Activated B cell treated with CpG ODN at 0.5 μM for 24 hours (primary cell): ENCODE measurements around the gene GRIPAP1. TPM values are rescaled to one million over a fixed set of nuclear protein-coding genes. Genes with fewer than 3 reads are reported as not detected.

Experiments used
- ATAC-seq: fragments of 200-7000 bp; cut with Tn5 transposase; one replicate; pipeline ENCODE4 v1.10.0; 2021; ENCODE audit warnings: low read depth, mild to moderate bottlenecking, moderate library complexity
- CTCF ChIA-PET: fragments of 350-600 bp; sonication (Branson Sonifier 250); formaldehyde crosslinking; loops from one replicate; lab custom pipeline; 2021; ENCODE audit warnings: antibody characterized with exemption; lab: Charles Lee
- POLR2A ChIA-PET: fragments of 350-600 bp; sonication (Branson Sonifier 250); formaldehyde crosslinking; loops from one replicate; lab custom pipeline; 2021; ENCODE audit warnings: antibody characterized with exemption; lab: Charles Lee
- DNase-seq: peaks from one replicate; pipeline ENCODE4 v3.0.0; 2022
- H3K27ac Mint-ChIP-seq: one replicate; pipeline ENCODE4 v1.8.0; 2020; ENCODE audit warnings: mixed read lengths
- H3K27me3 Mint-ChIP-seq: one replicate; pipeline ENCODE4 v1.8.0; 2021; ENCODE audit warnings: mixed read lengths
- H3K36me3 Mint-ChIP-seq: one replicate; pipeline ENCODE4 v1.8.0; 2021; ENCODE audit warnings: low read depth, mixed read lengths
- H3K4me1 Mint-ChIP-seq: one replicate; pipeline ENCODE4 v1.8.0; 2021; ENCODE audit warnings: mixed read lengths
- H3K4me3 Mint-ChIP-seq: one replicate; pipeline ENCODE4 v1.8.0; 2020; ENCODE audit warnings: mild to moderate bottlenecking, mixed read lengths
- H3K9me3 Mint-ChIP-seq: one replicate; pipeline ENCODE4 v1.8.0; 2020; ENCODE audit warnings: mixed read lengths
- intact Hi-C: fragments of 100-400 bp; cut with micrococcal nuclease; formaldehyde crosslinking; loops from one replicate; pipeline ENCODE4 v1.15.1; 2024
- total RNA-seq: library from RNA; stranded (reverse); gene quantifications from 2 replicates; pipeline ENCODE4 v1.2.3, GENCODE V29; 2022
- TF ChIP-seq, protein P1 (sequence below): fragments of 200-600 bp; IDR thresholded peaks from one replicate; pipeline ENCODE4 v1.8.0; 2022; ENCODE audit warnings: antibody characterized with exemption, mild to moderate bottlenecking

Gene GRIPAP1
- total RNA-seq, 1 donor from 2014 or later, result 117 TPM

DNA sequence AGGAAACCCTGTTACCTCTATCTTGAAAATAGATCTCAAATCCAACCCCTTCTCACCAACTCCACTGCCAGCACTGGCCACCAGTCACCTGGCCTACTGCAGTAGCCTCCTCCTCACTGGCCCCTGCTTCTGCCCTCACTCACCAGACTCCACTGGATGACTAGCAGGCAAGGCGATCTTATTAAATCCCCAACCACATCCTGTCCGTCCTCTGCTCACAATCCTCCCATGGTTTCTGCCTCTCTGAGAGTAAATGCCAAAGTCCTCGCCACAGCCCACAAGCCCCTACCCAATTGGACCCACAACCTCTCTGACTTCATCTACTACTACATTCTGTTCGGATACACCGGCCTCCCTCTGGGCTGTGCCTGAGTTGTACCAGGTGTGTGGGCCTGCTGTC, 77.8 kb downstream of the GRIPAP1 start:
- peaks cover 46% of the 10 kb centered on the region for H3K4me1 Mint-ChIP-seq
- ATAC-seq (no peak), DNase-seq (no peak)
- peaks cover 47% of the 10 kb centered on the region for H3K36me3 Mint-ChIP-seq
- ChIA-PET POLR2A (interaction anchor here (6.9 kb wide), 1 partner anchor 15 kb away, joined by 93 read pairs; no protein-coding TSS in a partner anchor), CTCF (interaction anchor here (1.2 kb wide), 1 partner anchor 13 kb away, joined by 3 read pairs; no protein-coding TSS in a partner anchor)
- H3K27ac Mint-ChIP-seq, result no peak overlapping the region
- intact Hi-C loops, result no loop called here
- H3K4me3 Mint-ChIP-seq, result no peak overlapping the region
- no peaks in the 10 kb centered on the region for H3K9me3 Mint-ChIP-seq
- TF ChIP-seq, protein P1, sequence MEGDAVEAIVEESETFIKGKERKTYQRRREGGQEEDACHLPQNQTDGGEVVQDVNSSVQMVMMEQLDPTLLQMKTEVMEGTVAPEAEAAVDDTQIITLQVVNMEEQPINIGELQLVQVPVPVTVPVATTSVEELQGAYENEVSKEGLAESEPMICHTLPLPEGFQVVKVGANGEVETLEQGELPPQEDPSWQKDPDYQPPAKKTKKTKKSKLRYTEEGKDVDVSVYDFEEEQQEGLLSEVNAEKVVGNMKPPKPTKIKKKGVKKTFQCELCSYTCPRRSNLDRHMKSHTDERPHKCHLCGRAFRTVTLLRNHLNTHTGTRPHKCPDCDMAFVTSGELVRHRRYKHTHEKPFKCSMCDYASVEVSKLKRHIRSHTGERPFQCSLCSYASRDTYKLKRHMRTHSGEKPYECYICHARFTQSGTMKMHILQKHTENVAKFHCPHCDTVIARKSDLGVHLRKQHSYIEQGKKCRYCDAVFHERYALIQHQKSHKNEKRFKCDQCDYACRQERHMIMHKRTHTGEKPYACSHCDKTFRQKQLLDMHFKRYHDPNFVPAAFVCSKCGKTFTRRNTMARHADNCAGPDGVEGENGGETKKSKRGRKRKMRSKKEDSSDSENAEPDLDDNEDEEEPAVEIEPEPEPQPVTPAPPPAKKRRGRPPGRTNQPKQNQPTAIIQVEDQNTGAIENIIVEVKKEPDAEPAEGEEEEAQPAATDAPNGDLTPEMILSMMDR, result no peak
- no peaks in the 10 kb centered on the region for H3K27me3 Mint-ChIP-seq

DNA sequence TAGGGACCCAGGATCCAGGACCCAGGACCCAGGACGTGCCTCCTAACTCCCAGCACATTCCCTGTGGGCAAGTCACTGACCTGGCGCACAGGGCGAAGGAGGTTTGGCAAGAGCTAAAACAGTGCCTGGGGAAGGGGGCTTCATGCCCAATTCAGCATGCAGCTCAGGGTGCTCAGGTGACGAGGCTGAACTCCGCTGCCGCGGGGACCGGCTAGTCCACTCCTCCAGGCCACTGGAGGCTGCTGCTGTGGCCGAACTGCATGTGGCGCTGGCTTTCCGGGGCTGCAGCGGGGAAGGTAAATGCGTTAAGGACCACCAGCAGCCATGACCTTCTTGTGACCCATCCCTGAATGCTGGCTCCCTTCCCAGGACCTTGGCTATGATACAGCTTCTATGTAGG, 78.3 kb downstream of the GRIPAP1 start:
- ATAC-seq, result no peak
- no peak overlapping the region for H3K27ac Mint-ChIP-seq
- no peak for DNase-seq
- H3K4me1 Mint-ChIP-seq, result peaks cover 45% of the 10 kb centered on the region
- POLR2A ChIA-PET, result interaction anchor here (6.9 kb wide), 1 partner anchor 15 kb away, joined by 93 read pairs; no protein-coding TSS in a partner anchor
- intact Hi-C loops, result no loop called here
- H3K36me3 Mint-ChIP-seq, result peaks cover 50% of the 10 kb centered on the region
- no peaks in the 10 kb centered on the region for H3K9me3 Mint-ChIP-seq
- H3K4me3 Mint-ChIP-seq, result no peak overlapping the region
- TF ChIP-seq, protein P1, result no peak
- CTCF ChIA-PET, result no interaction called here
- no peaks in the 10 kb centered on the region for H3K27me3 Mint-ChIP-seq

Other genes with a start within 250 kb of the GRIPAP1 start
- gene GLOD5, start 240.5 kb downstream of the GRIPAP1 start, total RNA-seq, result not detected in 2 replicates
- gene GATA1, start 215.7 kb downstream of the GRIPAP1 start, total RNA-seq, result not detected in 2 replicates
- 139 and 144 TPM in 2 replicates for gene HDAC6, start 200.2 kb downstream of the GRIPAP1 start, total RNA-seq
- not detected in 2 replicates for gene ERAS, start 175.8 kb downstream of the GRIPAP1 start, total RNA-seq
- gene PCSK1N, start 166.7 kb downstream of the GRIPAP1 start, total RNA-seq, result not detected in 2 replicates
- 47.8 and 52.6 TPM in 2 replicates for gene TIMM17B, start 104.5 kb downstream of the GRIPAP1 start, total RNA-seq
- 81.6 and 91.5 TPM in 2 replicates for gene PQBP1, start 104.3 kb downstream of the GRIPAP1 start, total RNA-seq
- 17.3 and 18.4 TPM in 2 replicates for gene SLC35A2, start 90.6 kb downstream of the GRIPAP1 start, total RNA-seq
- 321 and 351 TPM in 2 replicates for gene PIM2, start 83.2 kb downstream of the GRIPAP1 start, total RNA-seq
- 76.0 and 78.1 TPM in 2 replicates for gene OTUD5, start 44.7 kb downstream of the GRIPAP1 start, total RNA-seq
- 0.66 and 1.8 TPM in 2 replicates for gene KCND1, start 30.4 kb downstream of the GRIPAP1 start, total RNA-seq
- gene TFE3, start 41.1 kb upstream of the GRIPAP1 start, total RNA-seq, result 31.1 and 33.3 TPM in 2 replicates
- 7.9 and 8.9 TPM in 2 replicates for gene CCDC120, start 56.7 kb upstream of the GRIPAP1 start, total RNA-seq
- gene PRAF2, start 71.7 kb upstream of the GRIPAP1 start, total RNA-seq, result 10.6 and 11.6 TPM in 2 replicates
- gene WDR45, start 77.6 kb upstream of the GRIPAP1 start, total RNA-seq, result 48.8 and 55.8 TPM in 2 replicates
- 18.7 and 19.6 TPM in 2 replicates for gene GPKOW, start 121.5 kb upstream of the GRIPAP1 start, total RNA-seq
- gene MAGIX, start 160.5 kb upstream of the GRIPAP1 start, total RNA-seq, result 1.2 and 1.5 TPM in 2 replicates
- 97.2 and 111 TPM in 2 replicates for gene PLP2, start 169.6 kb upstream of the GRIPAP1 start, total RNA-seq
- 11.8 and 13.8 TPM in 2 replicates for gene PRICKLE3, start 184.1 kb upstream of the GRIPAP1 start, total RNA-seq
- 0.82 and 1.6 TPM in 2 replicates for gene SYP, start 197.9 kb upstream of the GRIPAP1 start, total RNA-seq
- 2.6 and 3.0 TPM in 2 replicates for gene CACNA1F, start 231.1 kb upstream of the GRIPAP1 start, total RNA-seq
- gene CCDC22, start 233.2 kb upstream of the GRIPAP1 start, total RNA-seq, result 26.8 and 31.3 TPM in 2 replicates